ENCODE data around the gene TRIM27. TPM values are rescaled to one million over a fixed set of nuclear protein-coding genes. Genes with fewer than 3 reads are reported as not detected.
"Not testable (repeated sequence)": the region's sequence is repeated elsewhere in the genome, so short reads cannot be mapped to it uniquely, and the experiment has no call there.

TRIM27 gene
- total RNA-seq, 1 experiment from 2014 or later = 76.2 TPM

DNA sequence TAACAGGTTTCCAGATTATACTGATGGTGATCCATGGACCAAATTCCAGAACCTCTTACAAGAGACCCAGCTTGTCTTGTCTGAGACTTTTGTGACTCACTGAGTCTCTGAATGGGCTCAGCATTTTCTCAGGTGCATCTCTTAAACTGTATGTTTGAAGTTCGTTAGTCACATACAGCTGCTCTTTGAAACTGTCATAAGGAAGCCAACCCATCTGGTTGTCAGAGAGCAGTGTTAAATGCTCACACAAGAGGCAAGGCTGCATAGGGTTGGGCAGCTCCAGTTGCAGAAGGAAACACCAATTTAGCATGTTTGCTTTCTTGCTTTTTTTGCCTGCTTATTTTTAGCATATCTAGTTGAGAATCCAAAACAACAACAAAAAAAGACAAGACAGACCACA lies 47.1 kb downstream of the TRIM27 start:
- in situ Hi-C loops (cut with HindIII; ENCODE audit: low pct_unique_long_range_greater_than_20kb, low sequenced_read_pairs) = no loop called here

DNA sequence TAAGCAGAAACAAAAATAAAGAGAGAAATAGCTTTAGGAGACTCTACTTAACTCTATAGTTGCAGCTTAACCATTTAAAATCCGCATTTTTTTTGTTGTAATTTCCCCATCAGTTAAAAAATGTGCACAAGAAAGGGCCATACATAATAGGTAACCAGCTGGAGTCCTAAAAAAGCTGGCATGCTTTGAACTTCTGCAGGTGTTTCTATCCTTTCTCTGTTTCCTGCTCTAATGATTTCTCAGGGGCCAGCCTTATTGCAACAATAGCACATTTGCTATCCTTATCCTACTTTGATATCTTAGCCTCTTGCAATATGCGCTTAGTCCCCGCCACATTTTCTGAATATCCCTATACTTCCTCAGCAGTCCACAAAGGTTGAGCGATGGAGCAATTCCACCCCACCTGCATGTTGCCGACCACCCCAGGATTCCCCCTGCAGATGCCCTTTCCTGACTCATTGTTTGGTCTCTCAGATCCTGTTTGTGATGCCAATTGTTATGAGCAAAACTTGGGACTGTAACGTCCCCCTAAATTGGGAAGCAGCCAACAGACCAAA lies 48.5 kb downstream of the TRIM27 start:
- no peak for DNase-seq (ENCODE audit: low read depth, low spot score)
- in situ Hi-C loops (cut with HindIII; ENCODE audit: low pct_unique_long_range_greater_than_20kb, low sequenced_read_pairs) = no loop called here

More for the DNA sequence above, 47.1 kb downstream of the TRIM27 start:
- DNase-seq (ENCODE audit: low read depth, low spot score) = no peak

DNA sequence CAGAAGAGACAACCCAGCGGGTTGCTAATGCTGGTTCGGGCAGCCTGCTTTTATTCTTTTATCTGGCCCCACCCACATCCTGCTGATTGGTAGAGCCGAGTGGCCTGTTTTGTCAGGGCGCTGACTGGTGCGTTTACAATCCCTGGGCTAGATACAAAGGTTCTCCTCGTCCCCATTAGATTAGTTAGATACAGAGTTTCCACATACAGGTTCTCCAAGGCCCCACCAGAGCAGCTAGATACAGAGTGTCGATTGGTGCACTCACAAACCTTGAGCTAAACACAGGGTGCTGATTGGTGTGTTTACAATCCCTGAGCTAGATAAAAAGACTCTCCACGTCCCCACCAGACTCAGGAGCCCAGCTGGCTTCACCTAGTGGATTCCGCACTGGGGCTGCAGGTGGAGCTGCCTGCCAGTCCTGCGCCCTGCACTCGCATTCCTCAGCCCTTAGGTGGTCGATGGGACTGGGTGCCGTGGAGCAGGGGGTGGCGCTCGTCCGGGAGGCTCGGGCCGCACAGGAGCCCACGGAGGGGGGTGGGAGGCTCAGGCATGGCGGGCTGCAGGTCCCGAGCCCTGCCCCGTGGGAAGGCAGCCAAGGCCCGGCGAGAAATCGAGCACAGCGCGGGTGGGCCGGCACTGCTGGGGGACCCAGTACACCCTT lies 51.5 kb downstream of the TRIM27 start:
- DNase-seq (ENCODE audit: low read depth, low spot score); in situ Hi-C loops (cut with HindIII; ENCODE audit: low pct_unique_long_range_greater_than_20kb, low sequenced_read_pairs): not testable (repeated sequence)

DNA sequence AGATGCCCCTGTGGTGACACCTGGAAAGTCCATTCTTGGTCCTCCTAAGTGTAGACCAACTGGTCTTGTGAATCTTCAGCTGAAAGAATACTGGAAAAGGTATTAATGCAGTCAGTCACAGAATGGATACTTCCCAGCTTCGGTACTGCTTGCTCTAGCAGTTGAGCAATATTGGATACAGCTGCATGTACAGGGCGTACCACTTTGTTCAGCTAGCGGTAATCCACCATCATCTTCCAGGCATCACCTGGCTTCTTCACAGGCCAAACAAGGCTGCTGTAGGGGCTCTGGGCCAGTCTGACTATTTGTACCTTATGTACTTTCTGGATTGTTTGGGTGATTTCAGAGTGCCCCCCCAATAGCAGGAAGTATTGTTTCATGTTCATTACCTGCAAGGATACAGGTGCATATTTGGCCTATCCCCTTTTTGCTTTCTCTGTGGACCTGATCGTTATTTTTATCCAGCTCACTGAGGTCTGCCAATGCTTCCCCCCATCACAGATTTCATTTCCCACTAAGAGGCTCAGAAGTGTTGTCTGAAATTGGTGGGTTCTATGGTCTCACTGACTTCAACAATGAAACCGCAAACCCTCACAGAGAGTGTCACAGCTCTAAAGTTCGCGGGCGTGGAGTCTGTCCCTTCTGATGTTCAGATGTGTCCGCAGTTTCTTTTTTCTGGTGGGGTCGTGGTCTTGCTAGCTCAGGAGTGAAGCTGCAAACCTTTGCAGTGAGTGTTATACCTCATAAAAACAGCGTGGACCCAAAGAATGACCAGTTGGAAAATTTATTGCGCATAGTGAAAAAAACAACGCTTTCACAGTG lies 52.2 kb downstream of the TRIM27 start:
- no peak for DNase-seq (ENCODE audit: low read depth, low spot score)
- in situ Hi-C loops (cut with HindIII; ENCODE audit: low pct_unique_long_range_greater_than_20kb, low sequenced_read_pairs) = no loop called here

DNA sequence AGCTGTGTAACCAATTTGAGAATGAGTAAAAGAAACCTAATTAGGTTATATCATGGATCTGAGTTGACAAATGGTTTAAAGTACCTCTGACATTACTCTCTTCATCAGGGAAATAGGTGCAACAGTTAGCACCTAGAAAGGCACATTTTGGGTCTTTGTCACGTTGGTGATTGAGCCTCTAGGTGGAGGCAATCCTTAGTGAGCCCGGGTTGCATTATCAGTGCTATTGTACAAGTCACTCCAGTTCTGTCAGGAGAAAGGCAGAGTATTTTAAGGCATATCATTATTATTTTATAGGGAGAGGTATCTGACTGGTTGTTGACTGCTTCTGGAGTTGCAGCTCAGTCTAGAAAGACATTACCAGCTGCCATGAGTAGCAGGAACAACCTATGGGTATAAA lies 54.9 kb downstream of the TRIM27 start:
- no peak for DNase-seq (ENCODE audit: low read depth, low spot score)
- in situ Hi-C loops (cut with HindIII; ENCODE audit: low pct_unique_long_range_greater_than_20kb, low sequenced_read_pairs) = no loop called here

DNA sequence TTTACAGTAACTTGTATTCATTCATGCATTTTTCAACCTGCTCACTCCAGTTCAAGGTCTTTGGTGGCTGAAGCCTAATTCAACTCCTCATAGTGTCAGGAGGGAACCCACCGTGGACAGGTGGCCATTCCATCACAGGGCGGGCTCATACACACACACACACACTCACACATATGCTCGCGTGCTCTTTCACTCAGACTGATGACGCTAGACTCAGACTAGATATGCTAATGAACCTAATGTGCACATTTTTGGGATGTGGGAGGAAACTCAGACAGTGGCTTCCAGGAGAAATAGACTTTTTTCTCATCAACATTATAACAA lies 56.7 kb downstream of the TRIM27 start:
- peak; percentile 45 for DNase-seq (ENCODE audit: low read depth, low spot score)
- in situ Hi-C loops (cut with HindIII; ENCODE audit: low pct_unique_long_range_greater_than_20kb, low sequenced_read_pairs) = no loop called here

DNA sequence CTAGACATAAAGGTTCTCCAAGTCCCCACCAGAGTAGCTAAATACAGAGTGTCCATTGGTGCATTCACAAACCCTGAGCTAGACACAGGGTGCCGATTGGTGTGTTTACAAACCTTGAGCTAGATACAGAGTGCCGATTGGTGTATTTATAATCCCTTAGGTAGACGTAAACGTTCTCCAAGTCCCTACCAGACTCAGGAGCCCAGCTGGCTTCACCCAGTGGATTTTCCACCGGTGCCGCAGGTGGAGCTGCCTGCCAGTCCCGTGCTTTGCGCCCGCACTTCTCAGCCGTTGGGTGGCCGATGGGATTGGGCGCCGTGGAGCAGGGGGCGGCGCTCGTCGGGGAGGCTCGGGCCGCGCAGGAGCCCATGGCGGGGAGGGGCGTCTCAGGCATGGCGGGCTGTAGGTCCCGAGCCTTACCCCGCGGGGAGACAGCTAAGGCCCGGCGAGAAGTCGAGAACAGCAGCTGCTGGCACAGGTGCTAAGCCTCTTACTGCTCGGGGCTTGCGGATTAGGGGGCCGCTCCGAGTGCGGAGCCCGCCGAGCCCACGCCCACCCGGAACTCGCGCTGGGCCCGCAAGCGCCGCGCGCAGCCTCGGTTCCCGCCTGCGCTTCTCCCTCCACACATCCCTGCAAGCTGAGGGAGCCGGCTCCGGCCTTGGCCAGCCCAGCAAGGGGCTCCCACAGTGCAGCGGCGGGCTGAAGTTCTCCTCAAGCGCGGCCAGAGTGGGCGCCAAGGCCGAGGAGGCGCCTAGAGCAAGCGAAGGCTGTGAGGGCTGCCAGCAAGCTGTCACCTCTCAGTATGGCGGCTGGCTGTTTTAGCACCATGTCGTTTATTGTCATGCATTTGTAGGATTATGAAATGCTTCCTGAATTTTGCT lies 57.3 kb downstream of the TRIM27 start:
- peak; percentile 76 for DNase-seq (ENCODE audit: low read depth, low spot score)
- in situ Hi-C loops (cut with HindIII; ENCODE audit: low pct_unique_long_range_greater_than_20kb, low sequenced_read_pairs) = not testable (repeated sequence)

DNA sequence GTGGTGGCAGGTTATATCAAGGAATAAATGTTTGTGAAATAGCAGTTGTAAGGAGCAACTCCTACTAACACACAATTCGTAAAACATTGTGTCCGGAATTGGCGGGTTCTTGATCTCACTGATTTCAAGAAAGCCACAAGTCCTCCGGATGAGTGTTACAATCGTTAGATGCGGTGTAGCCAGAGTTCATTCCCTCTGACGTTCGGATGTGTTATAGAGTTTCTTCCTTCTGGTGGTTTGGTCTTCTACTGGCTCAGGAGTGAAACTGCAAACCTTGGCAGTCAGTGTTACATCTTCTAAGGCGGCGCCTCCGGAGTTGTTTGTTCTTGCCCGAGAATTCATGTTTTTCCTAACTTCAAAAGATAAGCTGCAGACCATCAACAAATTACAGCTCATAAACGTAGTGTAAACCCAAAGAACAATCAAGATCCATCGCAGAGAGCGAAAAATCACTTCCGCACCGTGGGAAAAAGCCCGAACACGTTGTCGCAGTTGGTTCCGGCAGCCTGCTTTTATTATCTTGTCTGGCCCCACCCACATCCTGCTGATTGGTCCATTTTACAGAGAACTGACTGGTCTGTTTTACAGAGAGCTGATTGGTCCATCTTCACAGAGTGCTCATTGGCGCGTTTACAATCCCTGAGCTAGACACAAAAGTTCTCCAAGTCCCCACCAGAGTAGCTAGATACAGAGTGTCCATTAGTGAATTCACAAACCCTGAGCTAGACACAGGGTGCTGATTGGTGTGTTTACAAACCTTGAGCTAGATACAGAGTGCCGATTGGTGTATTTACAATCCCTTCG lies 58.2 kb downstream of the TRIM27 start:
- in situ Hi-C loops (cut with HindIII; ENCODE audit: low pct_unique_long_range_greater_than_20kb, low sequenced_read_pairs) = no loop called here
- peak; percentile 92 for DNase-seq (ENCODE audit: low read depth, low spot score)

DNA sequence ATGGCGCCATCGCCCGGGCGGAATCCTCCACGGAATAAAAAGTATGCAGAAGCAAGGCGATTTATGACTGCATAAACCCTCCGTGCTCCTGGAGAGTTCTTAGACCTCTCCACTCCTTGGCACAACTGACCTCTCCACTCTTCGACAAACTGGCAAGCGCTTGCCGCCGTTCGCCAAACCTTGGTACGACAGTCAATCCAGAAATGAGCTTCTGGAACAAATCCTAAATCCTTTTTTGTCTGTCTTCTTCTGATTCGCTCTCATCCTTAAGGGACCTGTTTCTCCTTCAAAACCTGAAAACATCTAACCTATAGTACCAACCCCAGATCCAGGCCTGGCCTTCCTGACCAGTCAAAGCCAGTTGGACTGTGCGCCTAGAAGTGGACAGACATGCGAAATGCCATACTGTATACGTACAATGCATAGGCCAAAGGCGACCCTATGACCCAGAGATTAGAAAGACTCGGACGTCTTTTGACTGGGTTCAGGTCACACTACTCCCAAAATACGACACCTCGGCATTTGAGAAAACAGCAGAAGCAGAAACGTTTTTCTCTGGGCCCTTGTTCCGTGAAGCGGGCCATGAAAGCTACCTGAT lies 59.4 kb downstream of the TRIM27 start:
- in situ Hi-C loops (cut with HindIII; ENCODE audit: low pct_unique_long_range_greater_than_20kb, low sequenced_read_pairs) = no loop called here
- DNase-seq (ENCODE audit: low read depth, low spot score) = no peak

DNA sequence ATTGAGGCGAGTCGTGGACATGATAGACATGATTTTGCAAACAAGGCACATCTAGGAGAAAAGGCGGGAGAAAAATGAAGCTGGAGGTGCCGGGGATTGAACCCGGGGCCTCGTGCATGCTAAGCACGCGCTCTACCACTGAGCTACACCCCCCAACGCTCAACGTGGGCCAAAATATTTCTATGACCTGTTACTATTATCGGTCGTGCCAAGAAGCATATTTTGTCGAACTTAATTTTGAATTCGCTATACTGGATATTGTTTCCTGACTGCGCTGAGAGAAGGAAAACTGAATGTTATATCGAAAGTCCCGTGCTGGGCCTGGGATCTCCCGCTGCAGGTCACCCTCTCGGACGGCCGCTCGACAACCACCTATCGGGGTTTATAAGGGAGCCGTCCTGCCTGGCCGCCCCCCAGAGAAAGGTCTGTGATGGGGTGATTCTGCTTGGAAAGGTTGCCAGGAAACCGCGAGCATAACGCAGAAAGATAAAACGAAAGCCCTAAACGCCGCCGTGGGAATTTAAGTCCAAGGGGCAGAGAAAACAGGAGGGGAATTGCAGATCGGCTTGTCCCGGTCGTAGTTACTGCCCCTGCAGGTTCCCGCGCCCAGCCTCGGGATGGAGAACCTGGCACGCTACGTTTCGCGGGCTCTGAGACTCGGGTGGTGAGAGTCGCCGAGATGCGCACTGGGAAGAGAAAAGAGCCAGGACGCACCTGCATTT lies 60.0 kb downstream of the TRIM27 start:
- in situ Hi-C loops (cut with HindIII; ENCODE audit: low pct_unique_long_range_greater_than_20kb, low sequenced_read_pairs) = no loop called here
- peak; percentile 87 for DNase-seq (ENCODE audit: low read depth, low spot score)

DNA sequence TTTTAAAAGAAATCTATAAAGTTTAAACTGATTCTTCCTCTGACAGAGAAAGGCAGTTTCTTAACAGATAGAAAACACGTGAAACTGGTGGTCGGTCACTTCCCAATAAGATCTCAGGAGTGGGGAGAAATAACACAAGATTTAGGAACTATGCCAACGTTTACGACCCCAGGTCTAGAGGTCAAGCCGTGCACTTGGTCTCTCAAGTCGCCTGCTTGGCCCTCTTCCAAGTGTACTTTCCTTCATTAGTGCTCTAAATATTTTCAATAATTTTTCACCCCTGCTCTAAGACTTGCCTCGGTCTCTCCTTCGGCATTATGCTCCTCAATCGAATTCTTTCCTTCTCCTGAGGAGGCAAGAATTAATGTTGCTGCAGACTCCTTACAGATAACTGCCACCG lies 61.7 kb downstream of the TRIM27 start:
- no peak for DNase-seq (ENCODE audit: low read depth, low spot score)
- in situ Hi-C loops (cut with HindIII; ENCODE audit: low pct_unique_long_range_greater_than_20kb, low sequenced_read_pairs) = no loop called here

DNA sequence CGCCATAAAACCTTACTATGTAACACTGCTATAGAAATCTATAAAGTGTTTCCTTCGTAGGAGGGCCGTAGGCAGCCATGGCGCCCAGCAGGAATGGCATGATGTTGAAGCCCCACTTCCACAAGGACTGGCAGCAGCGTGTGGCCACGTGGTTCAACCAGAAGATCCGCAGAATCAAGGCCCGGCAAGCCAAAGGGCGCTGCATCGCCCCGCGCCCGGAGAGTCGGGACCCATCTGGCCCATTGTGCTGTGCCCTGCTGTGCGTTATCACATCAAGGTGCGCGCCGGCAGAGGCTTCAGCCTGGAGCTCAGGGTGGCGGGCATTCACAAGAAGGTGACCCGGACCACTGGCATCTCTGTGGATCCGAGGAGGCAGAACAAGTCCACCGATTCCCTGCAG lies 62.4 kb downstream of the TRIM27 start:
- in situ Hi-C loops (cut with HindIII; ENCODE audit: low pct_unique_long_range_greater_than_20kb, low sequenced_read_pairs) = no loop called here
- DNase-seq (ENCODE audit: low read depth, low spot score) = no peak

DNA sequence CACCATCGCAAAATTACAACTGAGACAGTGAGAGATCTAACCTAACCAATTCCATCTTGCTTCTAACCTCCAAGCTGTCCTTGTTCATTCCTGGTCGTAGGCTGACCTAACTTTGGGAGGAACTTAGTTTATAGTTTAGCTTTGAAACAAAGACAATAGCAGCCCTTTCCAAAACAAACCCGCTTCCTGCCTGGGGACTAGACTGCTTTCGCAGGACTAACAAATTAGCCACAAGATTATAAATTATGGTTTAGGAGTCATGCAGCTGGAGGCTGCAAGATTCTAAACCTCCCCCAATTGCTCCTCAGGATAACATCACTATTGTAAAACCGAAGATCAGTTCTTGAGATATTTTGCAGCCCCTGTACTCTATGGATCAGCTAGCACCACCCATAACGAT lies 63.2 kb downstream of the TRIM27 start:
- no peak for DNase-seq (ENCODE audit: low read depth, low spot score)
- in situ Hi-C loops (cut with HindIII; ENCODE audit: low pct_unique_long_range_greater_than_20kb, low sequenced_read_pairs) = no loop called here

DNA sequence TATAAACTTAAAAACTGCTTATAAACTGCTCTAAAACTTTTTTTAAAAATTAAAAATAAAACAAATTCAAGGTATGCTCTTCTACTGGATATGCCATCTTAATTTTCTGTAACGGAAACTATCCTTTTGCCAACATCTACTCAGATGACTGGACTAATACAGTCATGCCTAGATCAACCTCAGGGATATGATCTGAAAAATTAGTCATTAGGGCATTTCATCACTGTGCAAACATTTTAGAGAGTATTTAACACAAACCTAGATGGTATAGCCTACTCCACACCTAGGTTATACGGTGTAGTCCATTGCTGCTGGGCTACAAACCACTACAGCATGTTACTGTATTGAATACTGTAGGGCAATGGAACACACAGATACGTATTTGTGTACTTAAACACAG lies 64.8 kb downstream of the TRIM27 start:
- in situ Hi-C loops (cut with HindIII; ENCODE audit: low pct_unique_long_range_greater_than_20kb, low sequenced_read_pairs) = no loop called here
- no peak for DNase-seq (ENCODE audit: low read depth, low spot score)

DNA sequence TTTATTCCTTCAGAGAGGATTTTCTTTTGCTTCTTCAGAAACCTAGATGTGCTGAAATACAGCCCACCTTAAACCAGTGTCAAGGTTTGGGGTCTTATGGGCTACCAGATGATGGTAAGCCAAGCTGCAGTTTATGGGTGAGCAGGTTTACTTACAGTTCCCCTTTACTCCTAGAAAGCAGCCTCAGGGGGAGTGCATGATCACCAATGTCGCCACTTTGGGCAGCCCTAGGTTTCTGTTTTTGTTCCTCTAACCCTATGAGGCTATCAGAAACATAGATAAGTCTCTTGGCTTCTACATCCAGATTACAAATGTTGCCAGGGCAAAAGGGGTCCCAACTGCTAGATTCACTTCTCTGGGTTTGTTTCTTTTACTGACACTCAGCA lies 67.2 kb downstream of the TRIM27 start:
- in situ Hi-C loops (cut with HindIII; ENCODE audit: low pct_unique_long_range_greater_than_20kb, low sequenced_read_pairs) = no loop called here

DNA sequence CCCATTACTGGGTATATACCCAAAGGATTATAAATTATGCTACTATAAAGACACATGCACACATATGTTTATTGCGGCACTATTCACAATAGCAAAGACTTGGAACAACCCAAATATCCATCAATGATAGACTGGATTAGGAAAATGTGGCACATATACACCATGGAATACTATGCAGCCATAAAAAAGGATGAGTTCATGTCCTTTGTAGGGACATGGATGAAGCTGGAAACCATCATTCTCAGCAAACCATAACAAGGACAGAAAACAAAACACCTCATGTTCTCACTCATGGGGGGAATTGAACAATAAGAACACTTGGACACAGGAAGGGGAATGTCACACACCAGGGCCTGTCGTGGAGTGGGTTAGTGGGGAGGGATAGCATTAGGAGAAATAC lies 69.4 kb downstream of the TRIM27 start:
- in situ Hi-C loops (cut with HindIII; ENCODE audit: low pct_unique_long_range_greater_than_20kb, low sequenced_read_pairs); DNase-seq (ENCODE audit: low read depth, low spot score): not testable (repeated sequence)

More for the DNA sequence above, 67.2 kb downstream of the TRIM27 start:
- DNase-seq (ENCODE audit: low read depth, low spot score) = no peak

Data from SK-MEL-5 (cell line).